ENCODE measurements around the gene GABRB1.

The GABRB1 gene

GRCh38 chr4:47465004-47465403 is 433.6 kb downstream of the GABRB1 start:
- no peak overlapping the region for H3K4me3 ChIP-seq (ENCODE audit: low read depth, low read length)

GRCh38 chr4:47466056-47466785 is 434.9 kb downstream of the GABRB1 start:
- H3K4me3 ChIP-seq (ENCODE audit: low read depth, low read length), result no peak overlapping the region

- H3K4me3 ChIP-seq (ENCODE audit: low read depth, low read length), result no peak overlapping the region
Observed at GRCh38 chr4:47468706-47469365, 437.5 kb downstream of the GABRB1 start.

- H3K4me3 ChIP-seq (ENCODE audit: low read depth, low read length), result no peak overlapping the region
Observed at GRCh38 chr4:47469951-47470350, 438.6 kb downstream of the GABRB1 start.

GRCh38 chr4:47471064-47471463 is 439.7 kb downstream of the GABRB1 start:
- H3K4me3 ChIP-seq (ENCODE audit: low read depth, low read length), result no peak overlapping the region

- H3K4me3 ChIP-seq (ENCODE audit: low read depth, low read length), result no peak overlapping the region
Observed at GRCh38 chr4:47471591-47471990, 440.2 kb downstream of the GABRB1 start.

- H3K4me3 ChIP-seq (ENCODE audit: low read depth, low read length), result no peak overlapping the region
Observed at GRCh38 chr4:47473141-47473750, 441.9 kb downstream of the GABRB1 start.

GRCh38 chr4:47474799-47475198 is 443.4 kb downstream of the GABRB1 start:
- no peak overlapping the region for H3K4me3 ChIP-seq (ENCODE audit: low read depth, low read length)

- no peak overlapping the region for H3K4me3 ChIP-seq (ENCODE audit: low read depth, low read length)
Observed at GRCh38 chr4:47475411-47475810, 444.0 kb downstream of the GABRB1 start.
